Glutamatergic neuron (in vitro differentiated cells): Measurements from ENCODE around the gene SLC7A8. TPM values are rescaled to one million over a fixed set of nuclear protein-coding genes. Genes with fewer than 3 reads are reported as not detected.

Source experiments
- DNase-seq: peaks from one replicate; pipeline ENCODE4 v3.0.0; 2022
- H3K27ac Mint-ChIP-seq: one replicate; pipeline ENCODE4 v1.8.0; 2020; ENCODE audit warnings: mild to moderate bottlenecking, mixed read lengths, inconsistent platforms; ENCODE audit not compliant: unreplicated experiment
- H3K27me3 Mint-ChIP-seq: one replicate; pipeline ENCODE4 v1.8.0; 2020; ENCODE audit warnings: mild to moderate bottlenecking, moderate library complexity, mixed read lengths, inconsistent platforms; ENCODE audit not compliant: unreplicated experiment
- H3K36me3 Mint-ChIP-seq: one replicate; pipeline ENCODE4 v1.8.0; 2020; ENCODE audit warnings: mild to moderate bottlenecking, mixed read lengths, inconsistent platforms; ENCODE audit not compliant: unreplicated experiment
- H3K4me1 Mint-ChIP-seq: one replicate; pipeline ENCODE4 v1.8.0; 2020; ENCODE audit warnings: mild to moderate bottlenecking, low read depth, mixed read lengths, inconsistent platforms; ENCODE audit not compliant: unreplicated experiment
- H3K4me3 Mint-ChIP-seq: one replicate; pipeline ENCODE4 v1.8.0; 2020; ENCODE audit warnings: mild to moderate bottlenecking, mixed read lengths, inconsistent platforms; ENCODE audit not compliant: unreplicated experiment
- H3K9me3 Mint-ChIP-seq: one replicate; pipeline ENCODE4 v1.8.0; 2020; ENCODE audit warnings: mild to moderate bottlenecking, moderate library complexity, mixed read lengths, inconsistent platforms; ENCODE audit not compliant: unreplicated experiment
- CTCF ChIP-seq: fragments of 200-600 bp; sonication (generic); IDR thresholded peaks from one replicate; pipeline ENCODE4 v1.5.0; 2021; ENCODE audit not compliant: partially characterized antibody, unreplicated experiment
- total RNA-seq: library from RNA; stranded (reverse); fragmentation: NEBNext Ultra II Directional; extraction: Animal tissue kit (Norgen Biotek cat#: 25700); gene quantifications from one replicate; pipeline ENCODE4 v1.2.1, GENCODE V29; 2021; ENCODE audit not compliant: unreplicated experiment

Gene SLC7A8
- total RNA-seq, 1 donor from 2014 or later, result 7.9 TPM

GRCh38 chr14:23149745-23150144 is 33.7 kb downstream of the SLC7A8 start:
- no peak for DNase-seq
- Mint-ChIP-seq H3K4me3 (no peak overlapping the region), H3K36me3 (no peaks in the 10 kb centered on the region), H3K4me1 (peaks cover 4% of the 10 kb centered on the region), H3K27ac (no peak overlapping the region), H3K27me3 (peaks cover 1% of the 10 kb centered on the region), H3K9me3 (no peaks in the 10 kb centered on the region)
- TF ChIP-seq CTCF, result no peak

GRCh38 chr14:23148591-23149249 is 34.7 kb downstream of the SLC7A8 start:
- Mint-ChIP-seq H3K27ac (no peak overlapping the region), H3K36me3 (no peaks in the 10 kb centered on the region), H3K27me3 (peaks cover 1% of the 10 kb centered on the region), H3K4me1 (peaks cover 2% of the 10 kb centered on the region), H3K9me3 (no peaks in the 10 kb centered on the region), H3K4me3 (no peak overlapping the region)
- TF ChIP-seq CTCF, result no peak
- no peak for DNase-seq

DNA sequence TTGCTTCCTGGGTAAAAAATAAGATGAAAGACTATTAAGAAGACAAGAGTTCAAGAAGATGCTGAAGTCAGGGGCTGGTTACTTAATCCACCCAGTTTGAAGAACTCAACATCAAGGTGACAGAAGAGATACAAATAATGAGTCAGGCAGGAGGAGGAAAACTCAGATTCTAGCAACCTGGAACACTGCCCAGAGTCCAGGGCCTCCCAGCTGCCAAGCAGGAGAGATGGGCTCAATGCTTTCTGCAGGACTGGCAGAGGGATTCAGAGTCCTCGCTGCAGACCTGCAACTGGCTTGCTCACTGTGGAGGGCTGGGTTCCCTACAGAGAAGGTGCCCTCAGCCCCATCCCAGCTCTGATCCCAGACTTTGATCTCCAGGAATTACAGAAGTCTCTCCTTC is 35.8 kb downstream of the SLC7A8 start:
- H3K9me3 Mint-ChIP-seq, result no peaks in the 10 kb centered on the region
- no peaks in the 10 kb centered on the region for H3K4me1 Mint-ChIP-seq
- no peak overlapping the region for H3K4me3 Mint-ChIP-seq
- H3K27ac Mint-ChIP-seq, result no peak overlapping the region
- no peak for TF ChIP-seq CTCF
- no peaks in the 10 kb centered on the region for H3K36me3 Mint-ChIP-seq
- no peak for DNase-seq
- H3K27me3 Mint-ChIP-seq, result peaks cover 1% of the 10 kb centered on the region

GRCh38 chr14:23146980-23147379 is 36.5 kb downstream of the SLC7A8 start:
- Mint-ChIP-seq H3K36me3 (no peaks in the 10 kb centered on the region), H3K27ac (no peak overlapping the region), H3K27me3 (peaks cover 1% of the 10 kb centered on the region), H3K9me3 (no peaks in the 10 kb centered on the region), H3K4me1 (no peaks in the 10 kb centered on the region), H3K4me3 (no peak overlapping the region)
- TF ChIP-seq CTCF, result no peak
- DNase-seq, result no peak

- no peaks in the 10 kb centered on the region for H3K9me3 Mint-ChIP-seq
- TF ChIP-seq CTCF, result no peak
- H3K27me3 Mint-ChIP-seq, result peaks cover 1% of the 10 kb centered on the region
- no peak for DNase-seq
- H3K36me3 Mint-ChIP-seq, result no peaks in the 10 kb centered on the region
- H3K27ac Mint-ChIP-seq, result no peak overlapping the region
- no peaks in the 10 kb centered on the region for H3K4me1 Mint-ChIP-seq
- H3K4me3 Mint-ChIP-seq, result no peak overlapping the region
Measured at GRCh38 chr14:23146351-23146910, 37.0 kb downstream of the SLC7A8 start.
